AG08396 (cell line): ENCODE measurements around the gene FUBP3.

ENCODE experiments used
- DNase-seq: peaks from one replicate; pipeline ENCODE4 v3.0.0; 2012; ENCODE audit warnings: low spot score, mixed read lengths

The FUBP3 gene

GRCh38 chr9:130662099-130662969 is 83.0 kb downstream of the FUBP3 start:
- DNase-seq: no peak

GRCh38 chr9:130662970-130663257 is 83.5 kb downstream of the FUBP3 start:
- DNase-seq: no peak

GRCh38 chr9:130663258-130663976 is 84.0 kb downstream of the FUBP3 start:
- DNase-seq: peak; percentile 50

GRCh38 chr9:130663977-130664250 is 84.5 kb downstream of the FUBP3 start:
- DNase-seq: no peak

GRCh38 chr9:130664251-130665028 is 85.1 kb downstream of the FUBP3 start, which contains the start of gene PRDM12:
TSS of gene PRDM12 (plus strand) at chr9:130664594. CDS start at chr9:130664654, 60 bp downstream.
- no peak for DNase-seq

GRCh38 chr9:130665029-130665430 is 85.7 kb downstream of the FUBP3 start:
- DNase-seq: no peak

- no peak for DNase-seq
Observed at GRCh38 chr9:130665431-130666392, 86.3 kb downstream of the FUBP3 start.

GRCh38 chr9:130666393-130667119 is 87.2 kb downstream of the FUBP3 start:
- no peak for DNase-seq

- DNase-seq: no peak
Observed at GRCh38 chr9:130667120-130667435, 87.7 kb downstream of the FUBP3 start.

GRCh38 chr9:130668196-130668595 is 88.8 kb downstream of the FUBP3 start:
- DNase-seq: no peak

GRCh38 chr9:130668659-130669058 is 89.3 kb downstream of the FUBP3 start:
- DNase-seq: no peak

GRCh38 chr9:130669965-130670364 is 90.6 kb downstream of the FUBP3 start:
- DNase-seq: no peak

GRCh38 chr9:130670644-130671043 is 91.3 kb downstream of the FUBP3 start:
- no peak for DNase-seq

GRCh38 chr9:130672466-130672865 is 93.1 kb downstream of the FUBP3 start:
- no peak for DNase-seq

- no peak for DNase-seq
Observed at GRCh38 chr9:130672933-130673615, 93.7 kb downstream of the FUBP3 start.

- no peak for DNase-seq
Observed at GRCh38 chr9:130675396-130675795, 96.0 kb downstream of the FUBP3 start.

GRCh38 chr9:130677252-130677651 is 97.9 kb downstream of the FUBP3 start:
- DNase-seq: no peak

- peak; percentile 97 for DNase-seq
Observed at GRCh38 chr9:130680836-130681768, 101.7 kb downstream of the FUBP3 start.

- no peak for DNase-seq
Observed at GRCh38 chr9:130681769-130682420, 102.5 kb downstream of the FUBP3 start.
